GM18499 (cell line): Measurements from ENCODE around the gene DEGS1.
"Not testable (repeated sequence)": the region's sequence is repeated elsewhere in the genome, so short reads cannot be mapped to it uniquely, and the experiment has no call there.

ENCODE experiments used
- ATAC-seq: cut with Tn5 transposase; IDR thresholded peaks from one replicate; pipeline ENCODE4 v1.9.1; 2021; ENCODE audit warnings: moderate number of reproducible peaks; ENCODE audit not compliant: insufficient read depth, unreplicated experiment

Gene DEGS1

DNA sequence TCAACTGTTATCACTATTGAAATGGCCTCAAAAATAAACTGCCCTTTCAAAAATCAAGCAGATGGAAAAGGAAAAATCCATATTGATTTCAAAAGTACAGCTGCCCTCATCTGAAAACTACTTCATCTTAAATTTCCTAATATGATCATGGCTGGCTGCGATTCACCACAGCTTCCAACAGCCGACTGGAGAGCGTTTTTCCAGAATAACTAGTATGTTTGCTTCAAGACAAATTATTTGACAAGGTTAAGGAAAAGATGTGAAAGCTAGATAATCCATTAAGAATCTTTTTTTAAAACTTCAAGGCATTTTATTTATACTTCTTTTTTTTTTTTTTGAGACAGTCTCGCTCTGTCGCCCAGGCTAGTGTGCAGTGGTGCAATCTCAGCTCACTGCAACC is 4.1 kb upstream of the DEGS1 start:
- no peak for ATAC-seq

- ATAC-seq, result no peak
Measured at GRCh38 chr1:224180783-224181452, 2.1 kb upstream of the DEGS1 start.

- ATAC-seq, result no peak
Measured at GRCh38 chr1:224181453-224181810, 1.6 kb upstream of the DEGS1 start.

- ATAC-seq, result peak; percentile 38
Measured at GRCh38 chr1:224182057-224182865, 779 bp upstream of the DEGS1 start.

GRCh38 chr1:224183591-224184312 is 712 bp downstream of the DEGS1 start:
- ATAC-seq, result peak; percentile 24

DNA sequence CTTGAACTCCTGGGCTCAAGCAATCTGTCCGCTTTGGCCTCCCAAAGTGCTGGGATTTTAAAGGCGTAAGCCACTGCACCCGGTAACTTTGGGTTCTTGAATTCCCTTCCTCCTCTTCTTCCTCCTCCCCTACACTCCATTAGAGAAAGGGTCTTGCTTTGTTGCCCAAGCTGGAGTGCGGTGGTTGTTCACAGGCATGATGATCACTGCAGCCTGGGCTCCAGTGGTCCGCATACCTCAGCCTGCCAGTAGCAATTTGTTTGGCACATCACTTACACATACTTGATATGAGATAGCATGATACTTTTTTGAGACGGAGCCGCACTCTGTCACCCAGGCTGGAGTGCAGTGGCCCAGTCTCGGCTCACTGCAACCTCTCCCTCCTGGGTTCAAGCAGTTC is 2.2 kb downstream of the DEGS1 start:
- ATAC-seq, result no peak

DNA sequence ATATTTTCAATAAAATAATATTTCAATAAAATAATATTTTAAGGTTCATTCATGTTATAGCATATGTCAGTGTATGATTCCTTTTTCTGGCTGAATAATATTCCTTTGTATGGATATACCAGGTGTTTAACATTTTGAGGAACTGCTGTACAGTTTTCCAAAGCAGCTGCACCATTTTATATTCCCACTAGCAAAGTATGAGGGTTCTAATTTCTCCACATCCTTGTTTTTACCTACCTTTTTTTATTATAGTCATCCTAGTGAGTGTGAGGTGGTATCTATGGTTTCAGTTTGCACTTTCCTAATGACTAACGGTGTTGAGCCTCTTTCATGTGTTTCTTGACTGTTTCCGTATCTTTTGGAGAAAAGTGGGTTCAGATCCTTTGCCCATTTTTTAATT is 5.2 kb downstream of the DEGS1 start:
- ATAC-seq, result no peak

DNA sequence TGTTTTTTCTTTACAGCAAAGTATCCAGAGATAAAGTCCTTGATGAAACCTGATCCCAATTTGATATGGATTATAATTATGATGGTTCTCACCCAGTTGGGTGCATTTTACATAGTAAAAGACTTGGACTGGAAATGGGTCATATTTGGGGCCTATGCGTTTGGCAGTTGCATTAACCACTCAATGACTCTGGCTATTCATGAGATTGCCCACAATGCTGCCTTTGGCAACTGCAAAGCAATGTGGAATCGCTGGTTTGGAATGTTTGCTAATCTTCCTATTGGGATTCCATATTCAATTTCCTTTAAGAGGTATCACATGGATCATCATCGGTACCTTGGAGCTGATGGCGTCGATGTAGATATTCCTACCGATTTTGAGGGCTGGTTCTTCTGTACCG is 6.5 kb downstream of the DEGS1 start:
- ATAC-seq, result no peak

- ATAC-seq, result no peak
Measured at GRCh38 chr1:224192082-224192788, 9.2 kb downstream of the DEGS1 start.

- ATAC-seq, result no peak
Measured at GRCh38 chr1:224193319-224193966, 10.4 kb downstream of the DEGS1 start.

DNA sequence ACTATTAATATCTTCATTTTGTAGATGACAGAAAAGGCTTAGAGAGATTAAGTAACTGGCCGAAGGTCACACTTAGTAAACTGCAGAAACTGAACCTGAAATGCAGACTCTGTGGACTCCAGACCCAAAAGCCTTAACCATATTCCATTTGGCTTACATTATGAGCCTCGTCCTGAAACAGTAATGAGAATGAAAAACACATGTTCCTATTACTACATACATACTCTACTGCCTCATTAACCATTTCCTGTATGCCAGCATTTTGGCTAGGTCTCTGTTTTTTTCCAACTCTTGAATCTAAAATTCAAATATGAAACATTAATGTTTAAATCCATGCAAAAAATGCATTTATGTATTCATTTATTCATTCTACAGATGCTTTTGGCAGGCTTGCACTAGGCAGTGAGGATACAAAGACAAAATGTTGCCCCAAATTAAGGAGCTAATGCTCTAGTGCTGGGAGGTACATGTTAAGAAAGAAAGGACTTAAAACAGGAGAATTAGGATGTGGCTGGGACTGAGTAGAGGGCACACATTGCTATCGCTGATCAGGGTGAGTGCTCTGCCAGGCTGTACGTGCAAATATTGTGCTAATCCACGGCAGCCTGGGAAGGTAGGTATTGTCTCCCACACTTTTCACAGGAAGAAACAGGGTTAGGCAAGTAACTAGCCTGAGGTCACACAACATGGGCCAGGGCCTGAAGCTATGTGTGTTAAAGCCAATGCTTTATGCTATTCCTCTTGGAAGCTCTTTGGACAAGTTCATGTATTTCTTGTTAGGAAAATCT is 14.0 kb downstream of the DEGS1 start:
- no peak for ATAC-seq

- no peak for ATAC-seq
Measured at GRCh38 chr1:224198572-224198971, 15.5 kb downstream of the DEGS1 start.

- no peak for ATAC-seq
Measured at GRCh38 chr1:224199679-224200078, 16.6 kb downstream of the DEGS1 start.

- ATAC-seq, result no peak
Measured at GRCh38 chr1:224201383-224201782, 18.3 kb downstream of the DEGS1 start.

DNA sequence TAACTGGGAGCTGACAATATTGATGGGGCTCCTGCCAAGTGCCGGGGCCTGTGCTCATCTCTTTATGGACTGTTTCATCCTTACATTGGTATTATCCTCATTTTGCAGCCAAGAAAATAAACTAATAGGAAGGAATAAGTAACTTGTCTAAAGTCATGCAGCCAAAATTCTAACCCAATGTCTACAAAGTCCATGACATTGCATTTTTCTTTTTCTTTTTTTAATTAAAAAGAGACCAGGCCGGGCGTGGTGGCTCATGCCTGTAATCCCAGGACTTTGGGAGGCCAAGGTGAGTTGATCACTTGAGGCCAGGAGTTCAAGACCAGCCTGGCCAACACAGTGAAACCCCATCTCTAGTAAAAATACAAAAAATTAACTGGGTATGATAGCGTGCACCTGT is 18.8 kb downstream of the DEGS1 start:
- ATAC-seq, result no peak

GRCh38 chr1:224203243-224204016 is 20.4 kb downstream of the DEGS1 start:
- ATAC-seq, result peak; percentile 61

- no peak for ATAC-seq
Measured at GRCh38 chr1:224205438-224205840, 22.4 kb downstream of the DEGS1 start.

DNA sequence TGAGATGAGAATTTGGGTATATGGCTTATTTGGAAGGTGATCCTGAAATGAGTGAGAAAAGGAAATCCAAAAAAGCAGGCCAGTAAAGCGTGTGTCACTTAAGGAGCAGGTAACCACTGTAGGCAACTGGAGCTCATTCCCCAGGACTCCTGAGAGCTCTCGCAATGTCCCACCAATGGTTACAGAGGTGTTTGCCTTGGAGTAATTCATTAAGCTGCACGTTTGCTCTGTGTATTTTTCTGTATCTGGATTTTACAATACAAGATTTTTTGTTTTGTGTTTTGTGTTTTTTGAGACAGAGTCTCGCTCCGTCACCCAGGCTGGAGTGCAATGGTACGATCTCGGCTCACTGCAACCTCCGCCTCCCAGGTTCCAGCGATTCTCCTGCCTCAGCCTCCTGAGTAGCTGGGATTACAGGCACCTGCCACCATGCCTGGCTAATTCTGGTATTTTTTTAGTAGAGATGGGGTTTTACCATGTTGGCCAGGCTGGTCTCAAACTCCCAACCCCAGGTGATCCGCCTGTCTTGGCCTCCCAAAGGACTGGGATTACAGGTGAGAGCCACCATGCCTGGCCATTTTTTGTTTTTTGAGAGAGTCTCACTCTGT is 23.0 kb downstream of the DEGS1 start:
- ATAC-seq, result not testable (repeated sequence)
